Activated CD8-positive, alpha-beta memory T cell treated with anti-CD3 and anti-CD28 coated beads, Interleukin-2, amount 50 U/mL, for 1 hour (primary cell): ENCODE data around the gene PDE4D.

ENCODE experiments used
- DNase-seq: peaks from one replicate; pipeline ENCODE4 v3.0.0-alpha.2; 2020; ENCODE audit errors: extremely low read depth

Gene PDE4D

GRCh38 chr5:59041355-59041754 is 852.2 kb downstream of the PDE4D start:
- DNase-seq, result no peak

DNA sequence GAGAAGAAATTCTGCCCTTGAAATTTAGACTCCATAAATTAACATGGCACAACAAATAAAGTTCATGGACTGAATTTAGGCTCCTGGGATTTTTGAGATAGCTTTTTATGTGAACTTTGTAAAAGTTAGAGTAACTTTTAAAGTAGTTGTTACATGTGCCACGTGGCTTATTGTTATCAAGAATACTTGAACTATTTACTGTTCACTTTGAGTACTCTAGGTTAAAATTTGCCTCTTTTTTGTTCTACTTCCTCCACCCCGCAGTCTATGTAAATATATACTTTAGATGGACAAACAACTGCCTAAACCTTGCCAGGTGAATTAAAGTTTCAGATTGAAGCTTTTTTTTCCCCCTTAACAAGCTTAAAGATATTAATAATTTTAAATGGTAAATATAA is 852.7 kb downstream of the PDE4D start:
- no peak for DNase-seq

- no peak for DNase-seq
Measured at GRCh38 chr5:59040024-59040803, 853.3 kb downstream of the PDE4D start.

- DNase-seq, result peak; percentile 88
Measured at GRCh38 chr5:59039296-59040023, 854.1 kb downstream of the PDE4D start.

GRCh38 chr5:59038798-59039295 is 854.7 kb downstream of the PDE4D start:
- DNase-seq, result no peak

GRCh38 chr5:59037941-59038797 is 855.4 kb downstream of the PDE4D start:
- DNase-seq, result no peak

- DNase-seq, result no peak
Measured at GRCh38 chr5:59037453-59037852, 856.1 kb downstream of the PDE4D start.

DNA sequence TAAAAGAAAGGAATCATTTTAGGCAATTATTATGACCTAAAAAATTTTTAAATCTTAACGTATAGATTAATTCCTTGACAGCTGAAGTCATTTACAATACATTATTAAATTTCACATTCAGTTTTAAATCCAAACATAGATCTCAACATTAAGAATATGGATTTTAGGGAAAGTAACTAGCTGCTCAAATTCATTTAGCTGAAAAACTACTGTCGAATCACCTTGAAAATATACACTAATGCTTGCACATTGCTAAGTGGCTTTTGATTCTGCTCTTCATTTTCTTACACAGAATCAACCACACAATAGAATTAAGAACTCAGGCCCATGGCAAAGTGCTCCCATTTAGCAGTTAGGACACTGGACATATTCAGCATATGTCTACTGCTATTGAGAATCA is 856.5 kb downstream of the PDE4D start:
- DNase-seq, result no peak

GRCh38 chr5:59036274-59036961 is 857.1 kb downstream of the PDE4D start:
- no peak for DNase-seq

DNA sequence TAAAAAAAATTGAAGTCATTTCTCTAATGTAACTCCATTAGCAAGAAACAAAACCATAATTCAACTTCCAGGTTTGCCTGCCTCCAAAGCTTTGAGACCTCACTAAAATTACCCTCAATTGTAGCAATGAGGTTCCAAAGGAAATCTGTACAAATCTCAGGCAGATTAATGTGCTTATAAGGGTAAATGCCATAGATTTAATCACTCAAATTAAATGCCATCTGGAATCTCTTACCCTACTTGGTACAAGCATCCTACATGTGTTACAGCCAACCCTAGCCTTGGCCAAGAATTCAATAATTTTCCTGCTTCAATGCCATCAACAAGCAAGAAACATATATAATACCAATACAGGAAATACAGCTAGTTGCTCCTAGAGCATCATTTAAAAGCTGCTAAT is 857.8 kb downstream of the PDE4D start:
- no peak for DNase-seq

GRCh38 chr5:59034498-59035186 is 858.9 kb downstream of the PDE4D start:
- DNase-seq, result no peak

- DNase-seq, result no peak
Measured at GRCh38 chr5:59027145-59027907, 866.2 kb downstream of the PDE4D start.

GRCh38 chr5:59025734-59026133 is 867.8 kb downstream of the PDE4D start:
- no peak for DNase-seq

- DNase-seq, result no peak
Measured at GRCh38 chr5:59021837-59022514, 871.5 kb downstream of the PDE4D start.

GRCh38 chr5:59021286-59021673 is 872.2 kb downstream of the PDE4D start:
- no peak for DNase-seq

DNA sequence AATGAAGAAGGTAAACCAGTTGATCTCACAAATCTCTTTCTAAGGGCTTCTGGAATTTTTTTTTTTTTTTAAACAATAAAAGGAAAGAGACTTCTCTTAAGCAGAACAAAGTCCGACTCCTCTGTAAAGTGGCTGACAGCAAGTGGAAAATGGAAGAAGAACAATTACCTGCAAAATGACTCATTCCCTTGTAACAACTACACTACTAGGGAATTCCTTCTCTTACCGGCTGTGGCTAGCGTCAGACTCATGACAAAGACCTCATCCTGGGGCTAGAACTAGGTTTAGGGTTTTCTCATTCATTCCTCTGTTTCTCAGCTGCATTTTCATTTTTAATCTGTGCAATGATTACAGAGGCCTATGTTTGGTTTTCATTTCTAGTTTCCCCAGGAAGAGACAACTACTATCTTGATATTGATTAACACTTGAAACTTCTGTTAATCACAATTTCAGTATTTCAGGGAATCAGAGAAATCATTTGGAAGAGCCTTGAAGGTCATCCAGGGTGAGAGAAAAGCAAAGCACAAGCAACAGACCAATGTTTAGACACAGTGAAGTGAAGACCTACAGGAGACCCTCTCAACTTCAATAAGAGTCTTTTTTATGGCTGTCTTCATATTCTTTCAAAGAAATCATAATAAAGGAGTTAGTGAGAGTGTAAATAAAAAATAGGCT is 872.8 kb downstream of the PDE4D start:
- DNase-seq, result no peak

DNA sequence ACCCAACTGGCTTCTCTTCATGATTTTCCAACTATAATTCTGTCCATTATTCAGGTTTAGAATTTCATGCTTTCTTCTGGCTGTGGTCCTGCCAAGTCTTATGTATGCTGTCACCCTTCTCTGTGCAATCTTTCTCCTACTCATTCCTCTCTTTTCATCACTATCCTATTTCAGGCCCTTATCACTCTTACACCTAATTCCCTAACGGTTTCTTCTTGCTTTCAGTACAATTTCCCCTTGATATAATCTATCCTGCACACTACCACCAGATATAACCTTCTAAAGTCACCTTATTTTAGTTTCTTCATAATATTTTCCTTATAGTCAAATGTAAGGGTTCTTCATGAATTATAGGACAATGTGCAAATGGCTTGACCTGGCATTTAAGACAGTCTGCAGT is 874.4 kb downstream of the PDE4D start:
- DNase-seq, result no peak

DNA sequence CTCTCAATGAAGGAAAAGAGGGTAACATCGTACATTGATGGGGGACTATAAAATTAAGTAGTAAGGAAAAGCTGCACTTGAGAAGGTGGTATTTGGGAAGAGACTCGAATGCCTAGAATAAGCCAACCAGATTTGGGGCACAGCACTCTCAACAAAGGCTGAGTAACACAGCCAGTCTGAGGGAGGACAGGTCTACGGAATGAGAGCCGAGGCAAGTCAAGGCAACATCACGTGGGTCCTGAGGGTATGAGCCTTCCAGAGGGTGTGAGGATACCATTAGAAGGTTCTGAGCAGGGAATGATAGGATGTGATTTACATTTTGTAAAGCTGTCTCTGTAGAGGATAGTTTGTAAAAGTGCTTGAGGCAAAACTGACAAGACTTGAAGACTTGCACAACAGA is 876.6 kb downstream of the PDE4D start:
- DNase-seq, result no peak

DNA sequence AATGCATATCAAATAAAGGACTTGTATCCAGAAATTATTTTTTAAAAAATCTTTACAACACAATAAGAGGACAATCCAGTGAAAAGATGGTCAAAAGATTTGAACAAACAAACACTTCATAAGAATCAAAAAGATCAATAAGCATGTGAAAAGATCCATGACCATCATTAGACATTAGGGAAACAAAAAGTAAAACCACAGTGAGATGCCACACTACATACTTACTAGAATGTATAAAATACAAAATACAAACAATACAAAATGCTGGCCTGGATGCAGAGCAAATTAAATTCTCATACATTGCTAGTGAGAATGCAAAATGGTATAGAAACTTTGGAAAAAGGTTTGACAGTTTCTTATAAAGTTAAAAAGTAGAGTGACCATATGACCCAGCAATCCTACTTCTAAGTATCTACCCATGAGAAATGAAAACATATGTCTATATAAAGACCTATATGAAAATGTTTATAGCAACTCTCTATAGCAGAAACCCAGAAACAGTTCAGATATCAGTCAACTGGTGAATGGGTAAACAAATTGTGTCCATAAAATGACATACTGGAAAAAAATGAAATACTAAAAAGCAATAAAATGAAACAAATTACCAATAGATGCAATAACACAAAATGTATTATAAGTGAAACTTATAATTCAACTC is 884.6 kb downstream of the PDE4D start:
- DNase-seq, result no peak
